ENCODE results near the gene GALNT2. TPM values are rescaled to one million over a fixed set of nuclear protein-coding genes. Genes with fewer than 3 reads are reported as not detected.
A peak's percentile ranks its signal among the peaks of the same experiment; 100 is the strongest.

GALNT2 gene
- total RNA-seq, 1 donor from 2014 or later = 28.3 TPM

- intact Hi-C loops (cut with micrococcal nuclease) = no loop called here
- H3K4me1 ChIP-seq = peaks cover 40% of the 10 kb centered on the region
Observed at GRCh38 chr1:230176871-230177411, 109.9 kb downstream of the GALNT2 start.

GRCh38 chr1:230179249-230179648, 112.2 kb downstream of the GALNT2 start:
- no peaks in the 10 kb centered on the region for H3K27me3 ChIP-seq (ENCODE audit: low read depth)
- H3K9me3 ChIP-seq (replicated peaks) = no peaks in the 10 kb centered on the region
- no peak overlapping the region for H3K27ac ChIP-seq (replicated peaks)
- no peak overlapping the region for H3K4me3 ChIP-seq
- no peaks in the 10 kb centered on the region for H3K36me3 ChIP-seq
- intact Hi-C loops (cut with micrococcal nuclease) = no loop called here
- peaks cover 37% of the 10 kb centered on the region for H3K4me1 ChIP-seq
- DNase-seq = no peak
- TF ChIP-seq CTCF (IDR thresholded peaks at IDR 0.05; ENCODE audit: borderline replicate concordance) = no peak

More at GRCh38 chr1:230176871-230177411, 109.9 kb downstream of the GALNT2 start:
- Histone ChIP-seq H3K36me3 (no peaks in the 10 kb centered on the region), H3K27ac (replicated peaks) (peak overlapping the region; percentile 77), H3K9me3 (replicated peaks) (no peaks in the 10 kb centered on the region), H3K27me3 (ENCODE audit: low read depth) (no peaks in the 10 kb centered on the region), H3K4me3 (peak overlapping the region; percentile 56)
- peak; percentile 80 for DNase-seq
- no peak for TF ChIP-seq CTCF (IDR thresholded peaks at IDR 0.05; ENCODE audit: borderline replicate concordance)

GRCh38 chr1:230185076-230186001, 118.3 kb downstream of the GALNT2 start:
- Histone ChIP-seq H3K27ac (replicated peaks) (peak overlapping the region; percentile 61), H3K27me3 (ENCODE audit: low read depth) (no peaks in the 10 kb centered on the region)
- intact Hi-C loops (cut with micrococcal nuclease) = no loop called here

GRCh38 chr1:230186003-230186863, 119.2 kb downstream of the GALNT2 start:
- H3K4me3 ChIP-seq = no peak overlapping the region
- DNase-seq = no peak
- peak overlapping the region; percentile 61 for H3K27ac ChIP-seq (replicated peaks)
- intact Hi-C loops (cut with micrococcal nuclease) = no loop called here
- TF ChIP-seq CTCF (IDR thresholded peaks at IDR 0.05; ENCODE audit: borderline replicate concordance) = no peak
- H3K36me3 ChIP-seq = no peaks in the 10 kb centered on the region
- peaks cover 44% of the 10 kb centered on the region for H3K4me1 ChIP-seq
- no peaks in the 10 kb centered on the region for H3K27me3 ChIP-seq (ENCODE audit: low read depth)
- no peaks in the 10 kb centered on the region for H3K9me3 ChIP-seq (replicated peaks)

More at GRCh38 chr1:230185076-230186001, 118.3 kb downstream of the GALNT2 start:
- no peak for DNase-seq
- H3K4me1 ChIP-seq = peaks cover 35% of the 10 kb centered on the region
- no peaks in the 10 kb centered on the region for H3K9me3 ChIP-seq (replicated peaks)
- no peak for TF ChIP-seq CTCF (IDR thresholded peaks at IDR 0.05; ENCODE audit: borderline replicate concordance)
- H3K4me3 ChIP-seq = no peak overlapping the region
- no peaks in the 10 kb centered on the region for H3K36me3 ChIP-seq

- peaks cover 50% of the 10 kb centered on the region for H3K4me1 ChIP-seq
- intact Hi-C loops (cut with micrococcal nuclease) = no loop called here
- no peaks in the 10 kb centered on the region for H3K27me3 ChIP-seq (ENCODE audit: low read depth)
- no peaks in the 10 kb centered on the region for H3K36me3 ChIP-seq
- DNase-seq = no peak
- H3K9me3 ChIP-seq (replicated peaks) = no peaks in the 10 kb centered on the region
- TF ChIP-seq CTCF (IDR thresholded peaks at IDR 0.05; ENCODE audit: borderline replicate concordance) = no peak
- no peak overlapping the region for H3K4me3 ChIP-seq
- no peak overlapping the region for H3K27ac ChIP-seq (replicated peaks)
Observed at GRCh38 chr1:230186874-230187273, 119.8 kb downstream of the GALNT2 start.

All from left ventricle myocardium inferior (tissue), 1 donor.